Liver (tissue), 2 donors: ENCODE results near the gene WWOX.

Experiments
- CTCF ChIP-seq: fragments of 150-350 bp; IDR thresholded peaks from 2 replicates; pipeline ENCODE4 v1.5.1; 2017; ENCODE audit warnings: improper control_type of control experiment, low read depth, low read length; ENCODE audit not compliant: missing input control
- REST ChIP-seq: IDR thresholded peaks from 2 replicates; pipeline ENCODE4 v1.6.1; 2016; ENCODE audit warnings: antibody characterized with exemption, mild to moderate bottlenecking
- donor health status: healthy.

GRCh38 chr16:78116946-78117345 lies 17.5 kb downstream of the WWOX start:
- no peak for TF ChIP-seq CTCF
- TF ChIP-seq REST: no peak
